HEK293 (cell line): ENCODE measurements around the gene MDFIC.

Experiments used
- AEBP2 ChIP-seq: fragments of 450-650 bp; formaldehyde crosslinking; IDR thresholded peaks from 2 replicates; pipeline ENCODE4 v1.5.1; 2016; ENCODE audit warnings: missing biosample characterization, missing genetic modification characterization, borderline replicate concordance
- CTCF ChIP-seq: fragments of 450-650 bp; formaldehyde crosslinking; IDR thresholded peaks from 2 replicates; pipeline ENCODE4 v1.5.1; 2016; ENCODE audit warnings: missing biosample characterization, missing genetic modification characterization
- REST ChIP-seq: fragments of 450-650 bp; formaldehyde crosslinking; IDR thresholded peaks from 2 replicates; pipeline ENCODE4 v1.5.1; 2016; ENCODE audit warnings: missing biosample characterization, missing genetic modification characterization
- ZNF140 ChIP-seq: fragments of 450-650 bp; formaldehyde crosslinking; IDR thresholded peaks from 2 replicates; pipeline ENCODE4 v1.5.1; 2016; ENCODE audit warnings: missing biosample characterization, missing genetic modification characterization
- ZNF146 ChIP-seq: fragments of 450-650 bp; formaldehyde crosslinking; IDR thresholded peaks from 2 replicates; pipeline ENCODE4 v1.5.1; 2016; ENCODE audit warnings: missing biosample characterization, missing genetic modification characterization
- ZNF398 ChIP-seq: fragments of 450-650 bp; formaldehyde crosslinking; IDR thresholded peaks from 2 replicates; pipeline ENCODE4 v1.5.1; 2017; ENCODE audit warnings: missing biosample characterization, missing genetic modification characterization

- TF ChIP-seq CTCF (tag by site-specific recombination) = no peak
- no peak for TF ChIP-seq ZNF140 (tag by site-specific recombination)
- TF ChIP-seq ZNF146 = no peak
- no peak for TF ChIP-seq AEBP2 (tag by site-specific recombination)
- no peak for TF ChIP-seq ZNF398 (tag by site-specific recombination)
- TF ChIP-seq REST (tag by site-specific recombination) = no peak
These were observed 112.6 kb downstream of the MDFIC start for GRCh38 chr7:115034515-115034914.
